ENCODE measurements around the gene RBFOX2.

The RBFOX2 gene

DNA sequence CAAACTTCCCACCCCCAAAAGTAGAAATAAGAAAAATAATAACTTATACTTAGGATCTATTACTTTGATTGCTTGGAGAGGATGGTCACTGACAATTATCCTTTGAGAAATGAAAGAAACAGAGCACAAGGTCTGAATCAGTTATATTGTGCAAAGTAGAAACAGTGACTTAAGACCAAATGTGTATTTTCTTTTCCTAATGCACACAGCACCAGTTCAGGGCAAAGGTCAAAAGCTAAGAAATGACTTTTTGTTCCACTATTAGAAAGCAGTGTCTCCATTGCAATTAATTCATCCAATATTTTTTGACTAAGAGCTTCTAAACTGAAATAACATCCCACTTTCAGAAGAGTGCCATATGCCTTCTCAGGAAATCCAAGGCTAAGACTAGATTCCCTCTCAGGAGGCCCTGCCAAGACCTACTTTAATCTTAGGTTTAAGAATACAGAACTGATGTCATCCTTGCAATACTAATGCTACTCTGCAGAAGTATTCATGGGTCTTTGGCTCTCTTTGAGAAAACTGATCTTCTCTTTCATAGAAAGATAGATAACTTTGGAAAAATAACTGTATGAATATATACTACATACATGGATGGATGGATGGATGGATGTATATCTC lies 164.0 kb downstream of the RBFOX2 start:
- DNase-seq (ENCODE audit: low read depth), result no peak

GRCh38 chr22:35863432-35863831 lies 165.2 kb downstream of the RBFOX2 start:
- DNase-seq (ENCODE audit: low read depth), result no peak

- DNase-seq (ENCODE audit: low read depth), result no peak
Observed at GRCh38 chr22:35862697-35863096, 165.9 kb downstream of the RBFOX2 start.

DNA sequence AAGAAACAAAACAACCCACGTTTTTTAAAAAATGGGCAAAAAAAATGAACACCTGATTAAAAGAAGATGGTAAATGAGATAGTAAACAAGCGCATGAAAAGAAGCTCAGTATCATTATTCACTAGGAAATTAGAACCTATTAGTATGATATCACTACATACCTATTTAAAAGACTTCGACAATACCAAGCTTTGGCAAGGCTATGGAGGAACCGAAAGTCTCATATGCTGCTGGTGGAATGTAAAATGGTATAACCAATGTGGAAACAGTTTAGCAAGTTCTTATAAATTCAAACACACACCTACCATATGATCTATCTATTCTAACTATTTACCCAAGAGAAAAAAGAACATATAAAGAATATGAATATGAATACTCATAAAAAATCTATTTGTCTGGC lies 167.2 kb downstream of the RBFOX2 start:
- DNase-seq (ENCODE audit: low read depth), result no peak

DNA sequence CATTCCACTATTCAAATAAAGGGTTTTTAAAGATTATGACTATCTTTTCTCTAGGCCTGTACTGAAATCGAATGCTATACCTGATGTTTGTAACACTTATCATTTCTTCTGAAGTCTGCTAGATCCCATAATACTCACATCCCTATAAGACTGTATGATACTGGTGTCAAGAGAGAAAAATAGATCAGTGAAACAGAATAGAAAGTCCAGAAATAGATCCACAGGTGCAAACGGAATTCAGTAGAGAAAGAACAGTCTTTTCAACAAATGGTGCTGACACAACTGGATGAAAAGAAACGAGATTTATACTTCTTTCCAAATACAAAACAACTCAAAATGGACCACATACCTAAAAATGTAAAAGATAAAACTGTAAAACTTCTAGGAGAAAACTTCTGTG lies 167.8 kb downstream of the RBFOX2 start:
- DNase-seq (ENCODE audit: low read depth), result no peak

DNA sequence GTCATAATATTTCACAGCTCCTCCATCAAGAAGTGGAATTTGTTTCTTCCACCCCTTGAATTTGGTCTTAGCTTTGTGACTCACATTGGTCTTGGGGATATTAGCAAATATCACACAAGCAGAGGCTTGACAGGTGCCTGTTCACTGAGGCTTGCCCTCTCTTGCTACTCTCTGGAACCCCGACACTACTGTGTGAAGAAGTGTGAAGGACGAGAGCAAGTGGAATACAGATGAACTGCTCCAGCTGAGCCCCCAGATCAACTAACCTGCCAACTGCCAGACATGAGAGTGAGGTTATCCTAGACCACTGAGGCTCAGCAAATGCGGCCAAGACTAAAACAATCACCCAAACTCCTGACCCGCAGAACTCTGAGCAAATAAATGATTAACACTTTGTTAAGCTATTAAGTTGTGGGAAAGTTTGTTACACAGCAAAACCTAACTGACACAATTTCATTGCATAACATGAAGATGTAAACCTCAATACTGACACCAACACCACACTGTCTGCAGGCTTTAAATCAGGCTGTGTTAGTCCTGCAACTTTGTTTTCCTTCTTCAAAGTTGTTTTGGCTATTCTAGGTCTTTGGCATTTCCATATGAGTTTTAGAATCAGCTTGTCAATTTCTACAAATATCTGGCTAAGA lies 168.4 kb downstream of the RBFOX2 start:
- no peak for DNase-seq (ENCODE audit: low read depth)

DNA sequence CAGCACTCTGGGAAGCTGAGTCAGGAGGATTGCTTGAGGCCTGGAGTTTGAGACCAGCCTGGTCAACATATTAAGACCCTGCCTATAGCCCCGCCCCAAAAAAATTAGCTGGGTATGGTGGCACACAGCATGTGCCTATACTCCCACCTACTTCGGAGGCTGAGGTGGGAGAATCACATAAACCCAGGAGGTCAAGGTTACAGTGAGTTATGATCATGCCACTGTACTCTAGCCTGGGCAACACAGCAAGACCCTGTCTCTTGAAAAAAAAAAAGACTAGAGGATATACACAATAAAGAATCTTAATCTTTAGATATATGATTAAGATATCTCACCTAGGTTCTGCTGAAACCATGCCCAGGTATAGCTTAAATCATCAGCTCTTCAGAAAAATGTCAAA lies 174.3 kb downstream of the RBFOX2 start:
- no peak for DNase-seq (ENCODE audit: low read depth)

GRCh38 chr22:35852076-35852475 lies 176.5 kb downstream of the RBFOX2 start:
- DNase-seq (ENCODE audit: low read depth), result no peak

GRCh38 chr22:35850831-35851230 lies 177.8 kb downstream of the RBFOX2 start:
- DNase-seq (ENCODE audit: low read depth), result no peak

GRCh38 chr22:35846804-35847203 lies 181.8 kb downstream of the RBFOX2 start:
- no peak for DNase-seq (ENCODE audit: low read depth)

DNA sequence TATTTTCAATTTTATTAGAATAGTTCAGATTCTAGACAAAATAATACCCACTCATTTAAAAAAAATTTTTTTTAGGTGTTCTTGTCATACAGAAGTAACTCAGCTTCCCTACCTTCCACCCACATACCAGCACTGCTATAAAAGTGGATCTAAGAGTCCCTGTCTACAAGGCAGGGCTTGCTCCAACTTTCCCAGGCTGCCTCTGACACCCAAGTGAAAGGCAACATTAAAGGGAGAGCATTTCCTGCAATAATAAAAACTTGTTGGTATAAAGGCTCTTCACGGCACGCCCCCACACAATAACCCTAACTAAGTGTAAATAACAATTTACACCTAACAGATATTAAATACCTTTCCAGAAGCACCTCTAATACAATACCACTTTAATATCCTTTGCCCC lies 183.7 kb downstream of the RBFOX2 start:
- DNase-seq (ENCODE audit: low read depth), result no peak

GRCh38 chr22:35842954-35843353 lies 185.7 kb downstream of the RBFOX2 start:
- no peak for DNase-seq (ENCODE audit: low read depth)

- no peak for DNase-seq (ENCODE audit: low read depth)
Observed at GRCh38 chr22:35842519-35842913, 186.1 kb downstream of the RBFOX2 start.

GRCh38 chr22:35841907-35842518 lies 186.6 kb downstream of the RBFOX2 start:
- no peak for DNase-seq (ENCODE audit: low read depth)

DNA sequence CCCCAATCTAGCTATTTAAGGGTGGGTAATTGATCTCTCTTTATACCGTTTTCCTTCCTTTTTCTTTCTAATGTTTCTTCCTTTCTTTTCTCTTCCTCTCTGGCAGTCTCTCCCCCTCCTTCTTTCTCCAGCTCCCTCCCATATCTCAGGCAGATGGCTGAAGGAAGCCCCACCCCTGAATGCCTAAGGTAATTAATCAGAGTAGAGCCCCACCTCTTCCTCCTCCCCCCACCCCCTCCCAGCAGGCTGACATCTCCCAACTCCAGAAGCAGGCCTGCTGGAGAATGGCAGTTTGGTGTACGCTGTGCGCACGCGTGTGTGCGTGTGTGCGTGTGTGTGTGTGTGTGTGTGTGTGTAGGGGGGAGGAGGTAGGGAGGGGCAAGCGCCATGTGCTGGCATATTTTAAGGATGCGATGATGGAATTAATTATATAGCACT lies 188.3 kb downstream of the RBFOX2 start:
- DNase-seq (ENCODE audit: low read depth), result no peak

DNA sequence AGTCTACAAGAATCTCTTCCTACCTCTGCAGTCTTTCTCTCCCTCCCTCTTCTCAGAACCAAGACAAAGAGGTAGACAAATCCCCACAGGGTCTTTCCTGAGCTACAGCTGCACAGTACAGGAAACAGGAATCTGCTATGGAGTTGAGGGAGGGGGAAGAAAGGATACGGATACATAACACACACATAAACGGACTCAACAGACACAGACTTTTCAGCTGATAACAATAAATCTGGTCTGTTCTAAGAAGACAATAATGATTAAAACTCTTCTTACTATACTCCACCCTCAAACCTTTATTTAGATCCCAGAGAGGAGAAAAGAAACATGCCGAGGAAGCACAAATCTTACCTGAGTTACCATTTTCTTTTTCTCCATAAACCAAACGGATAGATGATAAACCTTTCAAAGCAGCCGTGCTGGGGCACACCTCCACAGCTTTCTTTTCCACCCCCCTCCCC lies 188.8 kb downstream of the RBFOX2 start:
- no peak for DNase-seq (ENCODE audit: low read depth)

DNA sequence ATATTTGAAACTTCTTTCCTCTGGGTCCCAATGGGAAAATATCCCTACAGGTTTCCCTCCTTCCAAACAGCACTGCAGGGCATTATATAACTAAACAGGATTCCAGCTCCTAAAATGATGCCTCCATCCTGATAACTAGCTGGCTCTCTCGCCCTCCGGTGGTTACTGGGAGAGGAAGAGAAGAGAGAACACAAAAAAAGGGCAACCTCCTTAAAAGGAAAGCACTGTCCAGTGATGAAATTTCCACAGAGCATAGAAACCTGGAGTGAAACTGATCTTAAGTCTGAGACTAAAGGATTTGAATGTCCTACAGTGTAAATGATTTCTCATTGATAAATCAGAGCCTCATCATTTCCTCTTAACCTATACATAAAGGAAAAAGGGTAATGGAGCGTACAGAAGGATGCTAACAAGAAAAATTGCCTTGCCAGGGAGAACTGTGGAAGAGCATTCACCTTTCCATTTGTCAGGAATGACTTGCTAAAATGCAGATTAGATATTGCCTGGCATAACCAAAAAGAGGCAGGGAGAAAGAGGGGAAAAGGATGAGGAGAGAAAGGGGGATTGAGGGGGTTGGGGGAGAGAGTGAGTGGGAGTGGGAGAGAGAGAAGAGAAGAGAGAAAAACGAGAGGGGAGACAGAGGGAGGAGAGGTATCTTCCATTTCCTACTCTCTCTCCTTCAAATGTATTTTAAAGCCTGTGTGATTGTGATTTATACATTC lies 189.6 kb downstream of the RBFOX2 start:
- no peak for DNase-seq (ENCODE audit: low read depth)

- no peak for DNase-seq (ENCODE audit: low read depth)
Observed at GRCh38 chr22:35837101-35837727, 191.4 kb downstream of the RBFOX2 start.

GRCh38 chr22:35835998-35836691 lies 192.5 kb downstream of the RBFOX2 start:
- DNase-seq (ENCODE audit: low read depth), result no peak

GRCh38 chr22:35835267-35835997 lies 193.2 kb downstream of the RBFOX2 start:
- no peak for DNase-seq (ENCODE audit: low read depth)

GRCh38 chr22:35834061-35834460 lies 194.6 kb downstream of the RBFOX2 start:
- DNase-seq (ENCODE audit: low read depth), result no peak
